NCI-H748 (cell line): ENCODE measurements around the gene IGF2BP2.
"Not testable (repeated sequence)": the region's sequence is repeated elsewhere in the genome, so short reads cannot be mapped to it uniquely, and the experiment has no call there.

Experiments
- DNase-seq: peaks from one replicate; lab custom pipeline; 2025; ENCODE audit not compliant: unreplicated experiment; lab: John Stamatoyannopoulos, UW

The IGF2BP2 gene

GRCh38 chr3:185647134-185647879 is 177.5 kb downstream of the IGF2BP2 start:
- no peak for DNase-seq

GRCh38 chr3:185646382-185647133 is 178.3 kb downstream of the IGF2BP2 start:
- DNase-seq: no peak

GRCh38 chr3:185645596-185646381 is 179.1 kb downstream of the IGF2BP2 start:
- DNase-seq: peak; percentile 44

- not testable (repeated sequence) for DNase-seq
Observed at GRCh38 chr3:185645191-185645590, 179.7 kb downstream of the IGF2BP2 start.

GRCh38 chr3:185640308-185640707 is 184.5 kb downstream of the IGF2BP2 start:
- DNase-seq: no peak

GRCh38 chr3:185639632-185640206 is 185.1 kb downstream of the IGF2BP2 start:
- DNase-seq: no peak

- DNase-seq: not testable (repeated sequence)
Observed at GRCh38 chr3:185638651-185639050, 186.2 kb downstream of the IGF2BP2 start.

GRCh38 chr3:185637388-185637787 is 187.5 kb downstream of the IGF2BP2 start:
- DNase-seq: no peak

GRCh38 chr3:185632996-185633395 is 191.8 kb downstream of the IGF2BP2 start:
- DNase-seq: no peak

- no peak for DNase-seq
Observed at GRCh38 chr3:185631508-185632206, 193.2 kb downstream of the IGF2BP2 start.

- no peak for DNase-seq
Observed at GRCh38 chr3:185631108-185631507, 193.7 kb downstream of the IGF2BP2 start.

- DNase-seq: peak; percentile 64
Observed at GRCh38 chr3:185630182-185630622, 194.6 kb downstream of the IGF2BP2 start.

GRCh38 chr3:185629554-185630181 is 195.2 kb downstream of the IGF2BP2 start:
- DNase-seq: peak; percentile 49

- DNase-seq: no peak
Observed at GRCh38 chr3:185625784-185626183, 199.1 kb downstream of the IGF2BP2 start.

GRCh38 chr3:185623939-185624665 is 200.7 kb downstream of the IGF2BP2 start:
- DNase-seq: no peak

GRCh38 chr3:185613016-185613415 is 211.8 kb downstream of the IGF2BP2 start:
- DNase-seq: no peak

- DNase-seq: no peak
Observed at GRCh38 chr3:185606196-185606595, 218.6 kb downstream of the IGF2BP2 start.

GRCh38 chr3:185605566-185605965 is 219.3 kb downstream of the IGF2BP2 start:
- no peak for DNase-seq

GRCh38 chr3:185595526-185595925 is 229.3 kb downstream of the IGF2BP2 start:
- no peak for DNase-seq
